ENCODE data around the gene MPP2. TPM values are rescaled to one million over a fixed set of nuclear protein-coding genes. Genes with fewer than 3 reads are reported as not detected.
"Not testable (repeated sequence)": the region's sequence is repeated elsewhere in the genome, so short reads cannot be mapped to it uniquely, and the experiment has no call there.

Gene MPP2
- total RNA-seq, 1 experiment from 2014 or later = 5.5 TPM

DNA sequence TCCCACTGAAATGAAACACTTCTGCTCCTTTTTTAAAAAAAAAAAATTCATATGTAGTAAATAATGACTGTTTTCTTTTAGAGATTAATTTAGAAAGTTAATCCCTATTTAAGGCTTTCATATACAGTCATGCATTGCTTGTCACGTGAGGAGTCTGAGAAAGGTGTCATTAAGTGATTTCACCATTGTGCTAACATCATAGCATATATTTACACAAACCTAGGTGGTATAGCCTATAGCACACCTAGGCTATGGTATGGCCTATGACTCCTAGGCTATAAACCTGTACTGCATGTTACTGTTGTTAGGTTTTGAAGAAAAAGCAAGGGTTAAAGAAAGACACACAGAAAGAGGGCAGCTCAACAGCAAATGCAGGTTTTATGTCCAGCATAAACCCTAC lies 21.3 kb upstream of the MPP2 start:
- no peak overlapping the region for H3K27ac Mint-ChIP-seq (ENCODE audit: unreplicated experiment)
- no peak for DNase-seq
- CTCF ChIA-PET = interaction anchor here (0.6 kb wide), 1 partner anchor 18 kb away, joined by 3 read pairs; no protein-coding TSS in a partner anchor
- peaks cover 21% of the 10 kb centered on the region for H3K4me1 Mint-ChIP-seq (ENCODE audit: low read depth, unreplicated experiment)
- no peak overlapping the region for H3K4me3 Mint-ChIP-seq (ENCODE audit: low read depth, unreplicated experiment)
- BruUV-seq (replicated peaks) = no TSS peak
- H3K36me3 Mint-ChIP-seq (ENCODE audit: insufficient read depth, unreplicated experiment) = peaks cover 8% of the 10 kb centered on the region
- peaks cover 97% of the 10 kb centered on the region for H3K27me3 Mint-ChIP-seq (ENCODE audit: unreplicated experiment)
- intact Hi-C loops (cut with micrococcal nuclease; ENCODE audit: unreplicated experiment) = no loop called here
- TF ChIP-seq, protein P1, sequence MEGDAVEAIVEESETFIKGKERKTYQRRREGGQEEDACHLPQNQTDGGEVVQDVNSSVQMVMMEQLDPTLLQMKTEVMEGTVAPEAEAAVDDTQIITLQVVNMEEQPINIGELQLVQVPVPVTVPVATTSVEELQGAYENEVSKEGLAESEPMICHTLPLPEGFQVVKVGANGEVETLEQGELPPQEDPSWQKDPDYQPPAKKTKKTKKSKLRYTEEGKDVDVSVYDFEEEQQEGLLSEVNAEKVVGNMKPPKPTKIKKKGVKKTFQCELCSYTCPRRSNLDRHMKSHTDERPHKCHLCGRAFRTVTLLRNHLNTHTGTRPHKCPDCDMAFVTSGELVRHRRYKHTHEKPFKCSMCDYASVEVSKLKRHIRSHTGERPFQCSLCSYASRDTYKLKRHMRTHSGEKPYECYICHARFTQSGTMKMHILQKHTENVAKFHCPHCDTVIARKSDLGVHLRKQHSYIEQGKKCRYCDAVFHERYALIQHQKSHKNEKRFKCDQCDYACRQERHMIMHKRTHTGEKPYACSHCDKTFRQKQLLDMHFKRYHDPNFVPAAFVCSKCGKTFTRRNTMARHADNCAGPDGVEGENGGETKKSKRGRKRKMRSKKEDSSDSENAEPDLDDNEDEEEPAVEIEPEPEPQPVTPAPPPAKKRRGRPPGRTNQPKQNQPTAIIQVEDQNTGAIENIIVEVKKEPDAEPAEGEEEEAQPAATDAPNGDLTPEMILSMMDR (IDR thresholded peaks at IDR 0.05; ENCODE audit: unreplicated experiment) = no peak
- H3K9me3 Mint-ChIP-seq (ENCODE audit: low read depth, unreplicated experiment) = no peaks in the 10 kb centered on the region

DNA sequence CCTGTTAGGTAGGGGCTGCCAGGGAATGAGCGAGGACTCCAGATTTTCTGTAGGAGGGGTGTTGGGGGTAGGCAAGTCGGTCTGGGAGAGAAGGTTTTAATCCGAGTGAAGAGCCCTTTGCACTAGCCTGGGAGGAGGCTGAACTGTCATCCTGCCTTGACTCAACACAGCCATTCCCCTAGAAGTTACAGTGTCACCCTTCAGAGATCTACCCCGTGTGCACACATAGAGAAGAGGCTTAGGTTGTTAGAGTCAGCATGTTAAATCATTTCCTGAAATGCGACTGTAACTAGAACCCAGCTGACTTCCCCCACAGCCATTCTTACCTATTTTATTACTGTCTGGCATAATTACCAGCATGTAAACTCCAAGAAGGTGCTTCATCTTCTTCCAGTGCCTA lies 20.6 kb upstream of the MPP2 start:
- BruUV-seq (replicated peaks); H3K9me3 Mint-ChIP-seq (ENCODE audit: low read depth, unreplicated experiment); H3K27ac Mint-ChIP-seq (ENCODE audit: unreplicated experiment); DNase-seq; H3K36me3 Mint-ChIP-seq (ENCODE audit: insufficient read depth, unreplicated experiment); intact Hi-C loops (cut with micrococcal nuclease; ENCODE audit: unreplicated experiment); CTCF ChIA-PET: not testable (repeated sequence)
- peaks cover 97% of the 10 kb centered on the region for H3K27me3 Mint-ChIP-seq (ENCODE audit: unreplicated experiment)
- peaks cover 21% of the 10 kb centered on the region for H3K4me1 Mint-ChIP-seq (ENCODE audit: low read depth, unreplicated experiment)
- peak overlapping the region; percentile 72 for H3K4me3 Mint-ChIP-seq (ENCODE audit: low read depth, unreplicated experiment)

DNA sequence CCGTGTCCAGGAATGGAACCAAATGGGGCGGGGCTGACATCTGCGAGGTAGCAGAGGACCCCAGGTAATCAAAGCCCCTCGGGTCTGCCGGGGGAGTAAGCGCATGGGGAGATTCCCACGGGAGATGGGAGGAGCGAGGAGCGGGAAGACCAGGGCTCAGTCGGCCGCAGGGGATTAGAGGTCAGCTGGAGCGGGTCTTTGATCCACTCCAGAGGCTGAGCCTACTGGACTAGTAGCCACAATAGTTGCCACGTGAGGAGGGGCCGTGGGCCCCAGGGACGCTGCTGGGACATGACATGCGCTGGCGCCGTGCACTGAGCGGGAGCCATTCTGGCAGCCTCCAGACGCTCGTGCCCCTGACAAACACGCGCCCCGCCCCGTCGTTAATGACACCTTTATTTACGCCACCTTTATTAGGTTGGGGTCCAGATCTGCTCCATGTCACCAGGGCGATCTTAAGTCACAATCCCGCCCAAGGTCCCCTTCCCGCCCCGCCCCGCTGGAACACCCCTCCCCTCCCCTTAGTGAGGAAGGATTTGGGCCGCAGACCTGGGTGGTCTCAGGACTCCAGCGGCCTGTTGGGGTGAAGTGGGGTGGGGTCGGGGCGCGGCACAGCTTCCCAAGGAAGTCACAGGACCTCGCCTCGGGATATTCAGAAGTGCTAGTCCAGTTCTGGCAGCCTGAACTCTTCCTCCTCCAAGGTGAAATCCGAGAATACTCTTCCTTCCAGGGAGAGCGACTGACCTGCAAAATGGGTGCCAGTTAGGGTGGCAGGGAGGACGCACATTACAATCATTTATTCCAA lies 19.9 kb upstream of the MPP2 start:
- H3K27me3 Mint-ChIP-seq (ENCODE audit: unreplicated experiment) = peaks cover 97% of the 10 kb centered on the region
- intact Hi-C loops (cut with micrococcal nuclease; ENCODE audit: unreplicated experiment) = no loop called here
- H3K4me1 Mint-ChIP-seq (ENCODE audit: low read depth, unreplicated experiment) = peaks cover 21% of the 10 kb centered on the region
- BruUV-seq (replicated peaks) = no TSS peak
- no peak for DNase-seq
- H3K27ac Mint-ChIP-seq (ENCODE audit: unreplicated experiment) = peak overlapping the region; percentile 20
- CTCF ChIA-PET = interaction anchor here (1.0 to 1.5 kb wide), 3 partner anchors 12 to 47 kb away, joined by 3 to 4 read pairs (median 3); no protein-coding TSS in a partner anchor
- peaks cover 8% of the 10 kb centered on the region for H3K36me3 Mint-ChIP-seq (ENCODE audit: insufficient read depth, unreplicated experiment)
- H3K4me3 Mint-ChIP-seq (ENCODE audit: low read depth, unreplicated experiment) = peak overlapping the region; percentile 72
- H3K9me3 Mint-ChIP-seq (ENCODE audit: low read depth, unreplicated experiment) = no peaks in the 10 kb centered on the region
- TF ChIP-seq, protein P1 (IDR thresholded peaks at IDR 0.05; ENCODE audit: unreplicated experiment) = no peak

DNA sequence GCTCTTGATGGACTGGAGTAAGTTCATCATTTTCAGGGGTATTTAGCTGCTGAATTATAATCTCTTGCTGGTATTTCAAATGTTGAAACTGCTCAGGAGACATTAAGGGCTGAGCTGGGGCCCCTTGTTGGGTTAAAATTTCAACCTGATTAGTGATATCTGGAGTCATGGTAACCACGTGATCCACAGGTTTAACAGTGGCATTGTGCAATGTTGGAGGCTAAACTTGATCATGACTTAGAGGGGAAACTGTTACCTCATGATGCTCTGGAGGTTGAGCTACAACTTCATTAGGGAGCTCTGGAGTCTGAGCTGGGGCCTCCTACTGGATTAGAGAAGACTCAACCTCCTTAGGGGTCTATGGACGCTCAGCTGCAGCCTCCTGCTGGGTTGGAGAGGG lies 17.2 kb upstream of the MPP2 start:
- Mint-ChIP-seq H3K9me3 (ENCODE audit: low read depth, unreplicated experiment) (no peaks in the 10 kb centered on the region), H3K4me1 (ENCODE audit: low read depth, unreplicated experiment) (peaks cover 14% of the 10 kb centered on the region), H3K36me3 (ENCODE audit: insufficient read depth, unreplicated experiment) (peaks cover 8% of the 10 kb centered on the region), H3K27ac (ENCODE audit: unreplicated experiment) (no peak overlapping the region), H3K27me3 (ENCODE audit: unreplicated experiment) (peaks cover 100% of the 10 kb centered on the region), H3K4me3 (ENCODE audit: low read depth, unreplicated experiment) (no peak overlapping the region)
- TF ChIP-seq, protein P1 (IDR thresholded peaks at IDR 0.05; ENCODE audit: unreplicated experiment) = no peak
- no TSS peak for BruUV-seq (replicated peaks)
- CTCF ChIA-PET = interaction anchor here (1.1 to 1.8 kb wide), 2 partner anchors 14 to 322 kb away, joined by 3 to 5 read pairs; no protein-coding TSS in a partner anchor
- intact Hi-C loops (cut with micrococcal nuclease; ENCODE audit: unreplicated experiment) = no loop called here
- DNase-seq = no peak
